ENCODE results near the gene RAB3C.

The RAB3C gene

GRCh38 chr5:58778888-58779287, 196.0 kb downstream of the RAB3C start:
- no peak for DNase-seq

- DNase-seq: no peak
Measured at GRCh38 chr5:58786035-58786434, 203.2 kb downstream of the RAB3C start.

GRCh38 chr5:58786711-58787303, 203.9 kb downstream of the RAB3C start:
- DNase-seq: no peak

- no peak for DNase-seq
Measured at GRCh38 chr5:58787987-58788386, 205.1 kb downstream of the RAB3C start.

GRCh38 chr5:58793888-58794657, 211.2 kb downstream of the RAB3C start:
- DNase-seq: no peak

- DNase-seq: no peak
Measured at GRCh38 chr5:58794875-58795274, 212.0 kb downstream of the RAB3C start.

GRCh38 chr5:58795327-58795726, 212.5 kb downstream of the RAB3C start:
- no peak for DNase-seq

GRCh38 chr5:58797021-58797420, 214.1 kb downstream of the RAB3C start:
- no peak for DNase-seq

- DNase-seq: no peak
Measured at GRCh38 chr5:58800356-58800755, 217.5 kb downstream of the RAB3C start.

- no peak for DNase-seq
Measured at GRCh38 chr5:58800861-58801540, 218.1 kb downstream of the RAB3C start.

- DNase-seq: no peak
Measured at GRCh38 chr5:58803056-58803455, 220.2 kb downstream of the RAB3C start.

- DNase-seq: no peak
Measured at GRCh38 chr5:58804291-58804690, 221.4 kb downstream of the RAB3C start.

GRCh38 chr5:58810086-58810485, 227.2 kb downstream of the RAB3C start:
- no peak for DNase-seq

GRCh38 chr5:58813855-58814254, 231.0 kb downstream of the RAB3C start:
- DNase-seq: no peak

GRCh38 chr5:58816181-58816731, 233.4 kb downstream of the RAB3C start:
- DNase-seq: no peak

- no peak for DNase-seq
Measured at GRCh38 chr5:58818465-58818864, 235.6 kb downstream of the RAB3C start.

- no peak for DNase-seq
Measured at GRCh38 chr5:58825441-58825840, 242.6 kb downstream of the RAB3C start.

GRCh38 chr5:58825899-58826298, 243.0 kb downstream of the RAB3C start:
- DNase-seq: no peak

GRCh38 chr5:58827463-58827862, 244.6 kb downstream of the RAB3C start:
- no peak for DNase-seq

GRCh38 chr5:58828258-58828657, 245.4 kb downstream of the RAB3C start:
- DNase-seq: no peak

- DNase-seq: no peak
Measured at GRCh38 chr5:58834242-58835225, 251.7 kb downstream of the RAB3C start.

- DNase-seq: no peak
Measured at GRCh38 chr5:58836351-58836750, 253.5 kb downstream of the RAB3C start.

GRCh38 chr5:58838729-58839128, 255.9 kb downstream of the RAB3C start:
- DNase-seq: no peak

All from NCI-H187 (cell line).